ENCODE results near the gene NF1.
"Not testable (repeated sequence)": the region's sequence is repeated elsewhere in the genome, so short reads cannot be mapped to it uniquely, and the experiment has no call there.

Gene NF1

GRCh38 chr17:31094600-31095235, at the start of gene NF1:
Gene NF1, plus strand, starts transcription at chr17:31094977. Its CDS starts 333 bp downstream, at chr17:31095310.
- peak; percentile 81 for DNase-seq

- DNase-seq = not testable (repeated sequence)
These were observed 47.8 kb upstream of the NF1 start for GRCh38 chr17:31046856-31047425.

GRCh38 chr17:31048142-31048541, 46.6 kb upstream of the NF1 start:
- no peak for DNase-seq

GRCh38 chr17:31048780-31049179, 46.0 kb upstream of the NF1 start:
- no peak for DNase-seq

- no peak for DNase-seq
These were observed 43.8 kb upstream of the NF1 start for GRCh38 chr17:31050948-31051347.

- no peak for DNase-seq
These were observed 43.3 kb upstream of the NF1 start for GRCh38 chr17:31051506-31051905.

GRCh38 chr17:31052187-31052889, 42.4 kb upstream of the NF1 start:
- DNase-seq = no peak

- DNase-seq = no peak
These were observed 41.7 kb upstream of the NF1 start for GRCh38 chr17:31053071-31053470.

- DNase-seq = no peak
These were observed 40.0 kb upstream of the NF1 start for GRCh38 chr17:31054761-31055160.

- DNase-seq = no peak
These were observed 35.8 kb upstream of the NF1 start for GRCh38 chr17:31058976-31059375.

- DNase-seq = no peak
These were observed 33.8 kb upstream of the NF1 start for GRCh38 chr17:31060791-31061550.

GRCh38 chr17:31061678-31062077, 33.1 kb upstream of the NF1 start:
- no peak for DNase-seq

- no peak for DNase-seq
These were observed 32.4 kb upstream of the NF1 start for GRCh38 chr17:31062346-31062745.

GRCh38 chr17:31064707-31065106, 30.1 kb upstream of the NF1 start:
- no peak for DNase-seq

GRCh38 chr17:31067691-31068184, 27.0 kb upstream of the NF1 start:
- no peak for DNase-seq

GRCh38 chr17:31068291-31068690, 26.5 kb upstream of the NF1 start:
- DNase-seq = no peak

- DNase-seq = no peak
These were observed 22.6 kb upstream of the NF1 start for GRCh38 chr17:31072186-31072585.

- DNase-seq = no peak
These were observed 21.4 kb upstream of the NF1 start for GRCh38 chr17:31073411-31073810.

GRCh38 chr17:31074772-31075555, 19.8 kb upstream of the NF1 start:
- DNase-seq = no peak

GRCh38 chr17:31078290-31078689, 16.5 kb upstream of the NF1 start:
- no peak for DNase-seq

- DNase-seq = no peak
These were observed 15.0 kb upstream of the NF1 start for GRCh38 chr17:31079731-31080130.

- DNase-seq = no peak
These were observed 9.2 kb upstream of the NF1 start for GRCh38 chr17:31085563-31085962.

- no peak for DNase-seq
These were observed 5.3 kb upstream of the NF1 start for GRCh38 chr17:31089471-31089870.
